Loucy (cell line): Measurements from ENCODE around the gene HEPHL1.

Experiments
- EZH2phosphoT487 ChIP-seq: fragments of 200-600 bp; IDR thresholded peaks from 2 replicates; pipeline ENCODE4 v1.6.1; 2018; ENCODE audit warnings: antibody characterized with exemption, mild to moderate bottlenecking, moderate library complexity, borderline replicate concordance
- TF ChIP-seq, protein P1 (sequence below): fragments of 200-600 bp; sonication (generic); conservative IDR thresholded peaks from 2 replicates; pipeline ENCODE4 v1.5.1; 2014; ENCODE audit warnings: mild to moderate bottlenecking, antibody characterized with exemption, low read length

DNA sequence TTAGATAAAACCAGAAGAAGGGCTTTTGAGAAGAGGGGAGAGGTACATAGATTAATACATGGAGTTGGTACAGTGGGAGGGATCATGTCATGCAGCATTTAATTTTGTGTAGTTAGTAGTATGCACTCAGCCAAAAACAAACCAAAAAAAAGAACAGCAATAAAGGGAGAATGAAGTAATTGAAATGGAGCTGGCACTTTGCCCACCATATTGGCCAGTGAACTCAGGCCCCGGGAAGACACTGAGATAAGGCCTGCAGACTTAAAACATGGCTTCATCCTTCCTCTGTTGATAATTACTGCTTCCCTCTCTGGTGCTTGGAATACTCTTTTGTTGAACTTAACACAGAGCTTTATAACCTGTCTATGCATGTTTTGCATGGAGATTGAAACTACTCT lies 110.6 kb downstream of the HEPHL1 start:
- TF ChIP-seq, protein P1, sequence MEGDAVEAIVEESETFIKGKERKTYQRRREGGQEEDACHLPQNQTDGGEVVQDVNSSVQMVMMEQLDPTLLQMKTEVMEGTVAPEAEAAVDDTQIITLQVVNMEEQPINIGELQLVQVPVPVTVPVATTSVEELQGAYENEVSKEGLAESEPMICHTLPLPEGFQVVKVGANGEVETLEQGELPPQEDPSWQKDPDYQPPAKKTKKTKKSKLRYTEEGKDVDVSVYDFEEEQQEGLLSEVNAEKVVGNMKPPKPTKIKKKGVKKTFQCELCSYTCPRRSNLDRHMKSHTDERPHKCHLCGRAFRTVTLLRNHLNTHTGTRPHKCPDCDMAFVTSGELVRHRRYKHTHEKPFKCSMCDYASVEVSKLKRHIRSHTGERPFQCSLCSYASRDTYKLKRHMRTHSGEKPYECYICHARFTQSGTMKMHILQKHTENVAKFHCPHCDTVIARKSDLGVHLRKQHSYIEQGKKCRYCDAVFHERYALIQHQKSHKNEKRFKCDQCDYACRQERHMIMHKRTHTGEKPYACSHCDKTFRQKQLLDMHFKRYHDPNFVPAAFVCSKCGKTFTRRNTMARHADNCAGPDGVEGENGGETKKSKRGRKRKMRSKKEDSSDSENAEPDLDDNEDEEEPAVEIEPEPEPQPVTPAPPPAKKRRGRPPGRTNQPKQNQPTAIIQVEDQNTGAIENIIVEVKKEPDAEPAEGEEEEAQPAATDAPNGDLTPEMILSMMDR, result no peak
- TF ChIP-seq EZH2phosphoT487, result no peak
